Ishikawa (cell line): ENCODE data around the gene DNAL4.

Experiments
- CEBPB ChIP-seq: IDR thresholded peaks from 2 replicates; pipeline ENCODE4 v1.6.1; 2012
- CREB1 ChIP-seq: IDR thresholded peaks from 2 replicates; pipeline ENCODE4 v1.6.1; 2012; ENCODE audit warnings: low read depth
- EGR1 ChIP-seq: IDR thresholded peaks from 2 replicates; pipeline ENCODE4 v1.6.1; 2012
- EP300 ChIP-seq: IDR thresholded peaks from 2 replicates; pipeline ENCODE4 v1.6.1; 2012; ENCODE audit warnings: borderline replicate concordance
- FOXM1 ChIP-seq: IDR thresholded peaks from 2 replicates; pipeline ENCODE4 v1.6.1; 2012; ENCODE audit warnings: low read depth, borderline replicate concordance
- NFIC ChIP-seq: IDR thresholded peaks from 2 replicates; pipeline ENCODE4 v1.6.1; 2012
- RAD21 ChIP-seq: IDR thresholded peaks from 2 replicates; pipeline ENCODE4 v1.6.1; 2012; ENCODE audit warnings: low read depth
- TAF1 ChIP-seq: IDR thresholded peaks from 2 replicates; pipeline ENCODE4 v1.6.1; 2012; ENCODE audit warnings: low read depth, mild to moderate bottlenecking
- TEAD4 ChIP-seq: IDR thresholded peaks from 2 replicates; pipeline ENCODE4 v1.6.1; 2012
- YY1 ChIP-seq: IDR thresholded peaks from 2 replicates; pipeline ENCODE4 v1.6.1; 2012; ENCODE audit warnings: low read depth
- ZBTB7A ChIP-seq: IDR thresholded peaks from 2 replicates; pipeline ENCODE4 v1.6.1; 2012; ENCODE audit warnings: low read depth
- TF ChIP-seq, protein P1 (sequence below): IDR thresholded peaks from 2 replicates; pipeline ENCODE4 v1.6.1; 2012
- TF ChIP-seq, protein P2 (sequence below): IDR thresholded peaks from 2 replicates; pipeline ENCODE4 v1.6.1; 2012
- TF ChIP-seq, protein P3 (sequence below): IDR thresholded peaks from 2 replicates; pipeline ENCODE4 v1.6.1; 2012; ENCODE audit warnings: low read depth, mild to moderate bottlenecking

The DNAL4 gene

DNA sequence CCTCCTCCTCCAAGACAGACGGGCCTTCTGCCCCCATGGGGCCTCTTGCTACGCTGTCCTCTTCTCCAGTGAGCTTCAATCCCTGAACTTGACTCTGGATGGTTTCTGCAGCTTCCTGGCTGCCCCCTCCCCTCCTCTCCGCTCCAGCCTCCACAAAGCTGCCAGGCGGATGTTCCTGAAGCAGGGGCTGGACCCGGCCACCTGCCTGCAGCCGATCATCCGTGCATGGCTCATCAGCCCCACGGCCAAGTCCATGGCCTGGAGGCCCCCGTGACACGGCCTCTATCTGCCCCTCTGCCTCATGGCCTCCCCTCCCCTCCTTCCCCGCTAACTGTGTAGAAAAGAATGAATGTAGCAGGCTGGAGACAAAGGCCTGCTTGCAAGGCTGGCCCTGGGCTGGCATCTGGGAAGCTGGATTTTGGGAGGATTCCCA is 31.4 kb downstream of the DNAL4 start:
- no peak for TF ChIP-seq CREB1
- TF ChIP-seq FOXM1: no peak
- TF ChIP-seq, protein P1, sequence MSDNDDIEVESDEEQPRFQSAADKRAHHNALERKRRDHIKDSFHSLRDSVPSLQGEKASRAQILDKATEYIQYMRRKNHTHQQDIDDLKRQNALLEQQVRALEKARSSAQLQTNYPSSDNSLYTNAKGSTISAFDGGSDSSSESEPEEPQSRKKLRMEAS: no peak
- TF ChIP-seq ZBTB7A: no peak
- no peak for TF ChIP-seq NFIC
- no peak for TF ChIP-seq EGR1
- TF ChIP-seq, protein P2, sequence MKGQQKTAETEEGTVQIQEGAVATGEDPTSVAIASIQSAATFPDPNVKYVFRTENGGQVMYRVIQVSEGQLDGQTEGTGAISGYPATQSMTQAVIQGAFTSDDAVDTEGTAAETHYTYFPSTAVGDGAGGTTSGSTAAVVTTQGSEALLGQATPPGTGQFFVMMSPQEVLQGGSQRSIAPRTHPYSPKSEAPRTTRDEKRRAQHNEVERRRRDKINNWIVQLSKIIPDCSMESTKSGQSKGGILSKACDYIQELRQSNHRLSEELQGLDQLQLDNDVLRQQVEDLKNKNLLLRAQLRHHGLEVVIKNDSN: no peak
- no peak for TF ChIP-seq TAF1
- no peak for TF ChIP-seq CEBPB
- TF ChIP-seq EP300: no peak
- TF ChIP-seq YY1: no peak

DNA sequence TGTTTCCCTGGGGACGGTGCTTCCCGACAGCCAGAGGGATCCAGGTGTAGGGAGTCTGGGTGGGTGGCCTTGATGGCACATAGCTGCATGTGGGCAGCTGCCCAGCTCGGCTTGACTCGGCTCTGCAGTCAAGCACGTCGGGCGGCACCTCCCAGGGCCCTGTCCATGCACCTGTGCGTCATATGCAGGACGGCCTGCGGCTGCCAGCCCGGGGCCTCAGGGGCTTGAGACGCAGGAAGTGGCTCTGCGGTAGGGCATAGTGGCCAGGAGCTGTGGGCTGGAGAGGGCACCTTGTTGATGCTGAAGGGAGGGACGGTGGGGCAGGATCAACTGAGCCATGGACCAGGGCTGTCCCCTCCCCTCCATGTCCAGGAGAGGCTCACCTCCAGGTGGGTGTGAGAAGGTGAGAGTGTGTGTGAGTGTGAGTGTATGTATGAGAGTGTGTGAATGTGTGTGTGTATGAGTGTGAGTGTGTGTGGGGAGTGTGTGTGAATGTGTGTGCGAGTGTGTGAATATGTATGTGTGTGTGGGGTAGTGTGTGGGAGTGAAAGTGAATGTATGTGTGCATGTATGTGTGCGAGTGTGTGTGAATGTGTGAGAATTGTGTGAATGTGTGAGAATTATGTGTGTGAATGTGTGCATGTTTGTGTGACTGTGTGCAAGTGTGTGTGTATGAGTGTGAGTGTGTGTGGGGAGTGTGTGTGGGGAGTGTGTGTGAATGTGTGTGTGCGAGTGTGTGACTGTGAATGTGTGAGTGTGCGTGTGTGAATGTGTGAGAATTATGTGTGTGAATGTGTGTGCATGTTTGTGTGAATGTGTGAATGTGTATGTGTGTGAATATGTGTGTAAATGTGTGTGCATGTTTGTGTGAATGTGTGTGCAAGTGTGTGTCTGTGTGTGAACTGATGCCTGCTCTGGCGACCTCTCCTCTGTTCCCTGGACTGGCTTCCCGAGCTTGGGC is 32.5 kb downstream of the DNAL4 start:
- TF ChIP-seq EGR1 (no peak), NFIC (no peak), CEBPB (no peak), YY1 (no peak)
- TF ChIP-seq, protein P3, sequence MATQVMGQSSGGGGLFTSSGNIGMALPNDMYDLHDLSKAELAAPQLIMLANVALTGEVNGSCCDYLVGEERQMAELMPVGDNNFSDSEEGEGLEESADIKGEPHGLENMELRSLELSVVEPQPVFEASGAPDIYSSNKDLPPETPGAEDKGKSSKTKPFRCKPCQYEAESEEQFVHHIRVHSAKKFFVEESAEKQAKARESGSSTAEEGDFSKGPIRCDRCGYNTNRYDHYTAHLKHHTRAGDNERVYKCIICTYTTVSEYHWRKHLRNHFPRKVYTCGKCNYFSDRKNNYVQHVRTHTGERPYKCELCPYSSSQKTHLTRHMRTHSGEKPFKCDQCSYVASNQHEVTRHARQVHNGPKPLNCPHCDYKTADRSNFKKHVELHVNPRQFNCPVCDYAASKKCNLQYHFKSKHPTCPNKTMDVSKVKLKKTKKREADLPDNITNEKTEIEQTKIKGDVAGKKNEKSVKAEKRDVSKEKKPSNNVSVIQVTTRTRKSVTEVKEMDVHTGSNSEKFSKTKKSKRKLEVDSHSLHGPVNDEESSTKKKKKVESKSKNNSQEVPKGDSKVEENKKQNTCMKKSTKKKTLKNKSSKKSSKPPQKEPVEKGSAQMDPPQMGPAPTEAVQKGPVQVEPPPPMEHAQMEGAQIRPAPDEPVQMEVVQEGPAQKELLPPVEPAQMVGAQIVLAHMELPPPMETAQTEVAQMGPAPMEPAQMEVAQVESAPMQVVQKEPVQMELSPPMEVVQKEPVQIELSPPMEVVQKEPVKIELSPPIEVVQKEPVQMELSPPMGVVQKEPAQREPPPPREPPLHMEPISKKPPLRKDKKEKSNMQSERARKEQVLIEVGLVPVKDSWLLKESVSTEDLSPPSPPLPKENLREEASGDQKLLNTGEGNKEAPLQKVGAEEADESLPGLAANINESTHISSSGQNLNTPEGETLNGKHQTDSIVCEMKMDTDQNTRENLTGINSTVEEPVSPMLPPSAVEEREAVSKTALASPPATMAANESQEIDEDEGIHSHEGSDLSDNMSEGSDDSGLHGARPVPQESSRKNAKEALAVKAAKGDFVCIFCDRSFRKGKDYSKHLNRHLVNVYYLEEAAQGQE: no peak
- TF ChIP-seq, protein P1: no peak

DNA sequence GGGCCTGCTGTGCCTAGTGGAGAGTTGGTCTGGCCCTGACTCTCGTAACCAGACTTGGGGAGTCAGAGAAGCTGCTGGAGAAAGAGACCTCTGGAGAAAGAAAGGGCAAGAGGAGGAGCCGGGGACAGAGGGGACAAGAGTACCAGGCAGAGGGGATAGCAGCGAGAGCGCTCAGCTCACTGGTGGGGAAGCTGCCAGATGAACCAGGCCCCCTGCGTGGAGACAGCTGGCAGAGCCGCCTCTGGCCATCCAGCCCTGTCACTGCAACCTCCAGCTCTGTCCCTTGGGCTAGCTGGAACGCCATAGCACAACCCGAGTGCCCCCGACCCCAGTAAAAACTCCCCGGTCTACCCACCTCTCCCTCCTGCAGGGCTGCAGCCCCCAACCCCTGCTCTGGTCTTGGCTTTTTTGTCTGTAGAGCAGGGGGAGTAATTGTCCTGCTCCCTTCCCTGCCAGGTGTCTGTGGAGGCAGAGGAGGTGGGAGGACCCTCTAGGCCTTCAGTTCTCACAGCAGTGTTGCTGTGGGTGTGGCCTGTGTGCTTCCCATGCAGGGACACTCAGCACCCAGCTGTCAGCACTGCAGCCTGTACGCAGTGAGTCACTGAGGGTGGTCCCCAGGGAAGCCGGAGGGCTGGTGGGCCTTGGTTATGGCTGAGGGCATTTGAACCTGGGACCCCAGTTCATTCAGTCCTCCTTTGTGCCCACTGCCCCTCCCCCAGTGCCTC is 33.3 kb downstream of the DNAL4 start:
- TF ChIP-seq, protein P1: no peak
- TF ChIP-seq TEAD4 (no peak), RAD21 (no peak), ZBTB7A (no peak), FOXM1 (no peak), EP300 (no peak), EGR1 (no peak), NFIC (no peak), CEBPB (no peak), YY1 (no peak)
- TF ChIP-seq, protein P3: no peak
- TF ChIP-seq, protein P2: no peak

DNA sequence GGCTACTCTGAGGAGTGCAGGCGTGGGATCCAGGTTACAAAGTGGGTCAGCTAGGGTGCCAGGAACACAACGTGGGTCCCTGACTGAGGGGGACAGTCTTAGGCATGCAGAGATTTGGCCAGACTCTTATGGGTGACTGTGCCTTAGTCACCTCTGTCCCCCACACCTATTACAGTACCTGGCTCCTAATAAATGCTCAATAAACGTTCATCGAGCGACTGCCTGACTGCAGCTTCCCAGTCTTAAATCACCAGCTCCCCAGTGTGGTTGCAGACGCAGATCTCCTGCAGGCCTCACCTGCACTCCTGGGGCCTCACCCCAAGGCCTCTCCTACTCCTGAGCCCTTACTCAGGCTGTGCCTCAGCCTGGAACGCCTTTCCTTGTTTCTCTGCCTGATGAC is 34.9 kb downstream of the DNAL4 start:
- TF ChIP-seq, protein P1: no peak
- no peak for TF ChIP-seq EGR1
- no peak for TF ChIP-seq YY1
- no peak for TF ChIP-seq NFIC
- no peak for TF ChIP-seq TAF1
- TF ChIP-seq, protein P3: no peak
- no peak for TF ChIP-seq FOXM1
- TF ChIP-seq ZBTB7A: no peak
- TF ChIP-seq TEAD4: no peak
- TF ChIP-seq, protein P2: no peak
- no peak for TF ChIP-seq CREB1
- TF ChIP-seq CEBPB: no peak
- TF ChIP-seq RAD21: no peak
